RPMI7951 (cell line): Measurements from ENCODE around the gene FBXL7. TPM values are rescaled to one million over a fixed set of nuclear protein-coding genes. Genes with fewer than 3 reads are reported as not detected.

ENCODE experiments used
- DNase-seq: peaks from one replicate; pipeline ENCODE4 v3.0.0-alpha.2; 2012; ENCODE audit warnings: low read depth
- total RNA-seq: library from RNA; depleted of rRNA; stranded (reverse); fragments of >200 nt; shearing (Covaris generic); gene quantifications from 2 replicates; pipeline ENCODE4 v1.2.3, GENCODE V29; 2014

FBXL7 gene
- total RNA-seq, 1 experiment from 2014 or later: 6.4 TPM

DNA sequence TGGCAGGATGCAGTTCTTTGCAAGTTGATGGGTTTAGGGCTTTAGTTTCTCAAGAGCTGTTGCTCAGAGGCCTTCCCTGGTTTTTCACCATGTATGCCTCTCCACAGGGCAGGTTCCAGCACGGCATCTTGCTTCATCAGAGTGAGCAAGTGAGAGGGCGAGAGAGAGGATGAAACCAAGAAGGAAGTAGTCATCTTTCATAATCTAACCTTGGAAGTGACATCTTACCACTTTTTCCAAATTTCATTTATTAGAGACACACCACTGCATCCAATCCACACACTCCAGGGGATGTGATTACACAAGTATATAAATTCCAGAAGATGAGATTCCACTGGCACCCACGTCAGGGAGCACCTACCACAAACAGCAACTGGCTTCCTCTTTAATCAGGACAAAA, 385.2 kb downstream of the FBXL7 start:
- DNase-seq: no peak

DNA sequence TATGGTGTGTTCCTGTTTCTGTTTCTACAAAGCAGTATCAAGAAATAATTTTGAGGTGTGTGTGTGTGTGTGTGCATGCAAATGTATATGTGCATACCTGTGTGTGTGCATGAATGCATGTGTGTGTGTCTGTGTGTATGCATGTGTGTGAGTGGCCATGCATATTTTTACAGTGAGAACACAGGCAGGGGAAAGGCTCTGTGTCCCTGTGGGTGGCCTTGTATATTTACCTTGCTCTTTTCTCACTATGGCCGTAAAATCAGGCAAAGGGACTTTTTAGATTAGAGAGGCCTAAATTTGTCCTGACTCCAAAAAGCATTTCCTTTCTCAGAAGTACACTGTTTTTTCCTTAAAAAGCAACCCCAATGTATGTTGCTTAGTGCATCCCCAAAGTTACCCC, 386.2 kb downstream of the FBXL7 start:
- no peak for DNase-seq

DNA sequence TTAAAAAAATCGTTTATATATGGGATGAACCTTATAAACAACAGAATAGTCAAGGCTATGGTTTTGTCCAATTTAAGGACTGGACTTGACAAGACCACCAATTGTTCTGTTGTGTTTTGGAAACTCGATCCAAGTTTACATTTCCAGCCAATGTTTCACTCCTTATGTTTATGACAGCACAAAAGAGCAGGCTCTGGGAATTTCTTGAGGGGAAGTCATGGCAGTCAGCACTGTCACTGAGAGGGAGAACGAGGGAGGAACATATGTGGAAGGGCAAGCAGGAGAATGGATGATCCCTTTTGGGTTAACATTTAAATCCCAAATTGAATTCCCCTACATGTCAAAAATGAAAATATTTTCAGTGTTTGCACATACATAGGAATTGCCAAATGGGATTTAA, 387.1 kb downstream of the FBXL7 start:
- no peak for DNase-seq

DNA sequence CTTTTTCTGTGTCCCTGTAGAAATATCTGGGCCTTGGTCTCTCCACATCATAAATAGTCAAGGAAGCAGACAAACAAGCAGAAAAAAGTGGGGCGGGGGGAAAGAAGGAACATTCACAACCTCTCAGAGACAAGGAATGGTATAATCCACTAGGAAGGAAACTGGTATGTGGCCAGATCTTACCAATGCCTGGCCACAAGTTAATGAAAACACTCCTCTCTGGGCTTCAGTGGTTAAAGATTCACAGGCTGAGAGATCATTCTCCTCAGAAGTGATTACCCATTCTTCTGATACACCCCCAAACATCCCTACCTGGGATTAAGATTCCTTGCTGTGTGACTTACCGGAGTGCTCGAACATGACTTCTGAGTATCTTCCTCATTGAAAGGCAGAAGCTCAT, 389.0 kb downstream of the FBXL7 start:
- no peak for DNase-seq

DNA sequence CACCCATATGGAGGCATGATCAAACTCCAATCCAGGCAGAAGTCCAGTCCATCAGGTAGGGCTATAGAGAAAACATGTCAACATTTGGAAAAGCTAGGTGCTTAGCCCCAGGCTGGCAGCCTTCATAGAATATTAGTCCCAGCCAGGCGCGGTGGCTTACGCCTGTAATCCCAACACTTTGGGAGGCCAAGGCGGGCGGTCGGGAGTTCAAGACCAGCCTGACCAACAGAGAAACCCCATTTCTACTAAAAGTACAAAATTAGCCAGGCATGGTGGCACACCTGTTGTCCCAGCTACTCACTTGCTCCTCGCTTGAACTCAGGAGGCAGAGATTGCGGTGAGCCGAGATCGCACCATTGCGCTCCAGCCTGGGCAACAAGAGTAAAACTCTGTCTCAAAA, 393.9 kb downstream of the FBXL7 start:
- no peak for DNase-seq

DNA sequence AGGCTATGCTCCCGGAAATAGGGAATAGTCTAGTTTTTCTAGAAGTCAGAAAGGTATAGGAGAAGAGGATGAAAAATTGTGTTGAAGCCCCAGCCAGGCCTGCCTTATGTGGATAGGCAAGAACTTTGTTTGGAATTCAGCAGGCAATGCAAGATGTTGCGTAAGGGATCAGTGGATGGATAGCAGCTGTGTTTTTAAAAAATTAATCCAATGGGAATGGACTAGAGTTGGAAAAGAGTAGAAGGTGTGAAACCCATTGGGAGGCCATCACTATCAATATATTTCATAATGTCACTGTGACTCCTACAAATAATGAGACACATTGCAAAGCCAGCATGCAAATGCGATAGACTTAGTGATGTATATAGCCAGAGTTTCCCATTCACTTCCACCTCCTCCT, 397.7 kb downstream of the FBXL7 start:
- no peak for DNase-seq

DNA sequence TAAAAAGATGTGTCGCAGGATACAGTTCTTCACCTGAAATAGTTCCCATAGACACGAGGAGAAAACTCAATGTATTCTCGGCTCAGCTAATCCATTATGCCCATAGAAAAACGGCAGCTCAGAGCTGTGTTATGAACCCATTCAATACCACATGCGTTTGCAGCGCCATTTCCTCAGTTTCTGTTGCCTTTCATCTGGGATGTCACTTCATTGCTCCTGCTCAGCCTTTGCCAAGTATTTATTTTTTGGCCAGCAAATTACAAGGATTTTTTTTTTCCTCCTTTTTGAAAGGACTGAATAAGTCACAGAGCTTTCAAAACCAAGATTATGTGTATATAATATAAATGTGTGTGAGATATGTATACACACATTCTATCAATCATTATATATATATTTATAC, 398.7 kb downstream of the FBXL7 start:
- no peak for DNase-seq

DNA sequence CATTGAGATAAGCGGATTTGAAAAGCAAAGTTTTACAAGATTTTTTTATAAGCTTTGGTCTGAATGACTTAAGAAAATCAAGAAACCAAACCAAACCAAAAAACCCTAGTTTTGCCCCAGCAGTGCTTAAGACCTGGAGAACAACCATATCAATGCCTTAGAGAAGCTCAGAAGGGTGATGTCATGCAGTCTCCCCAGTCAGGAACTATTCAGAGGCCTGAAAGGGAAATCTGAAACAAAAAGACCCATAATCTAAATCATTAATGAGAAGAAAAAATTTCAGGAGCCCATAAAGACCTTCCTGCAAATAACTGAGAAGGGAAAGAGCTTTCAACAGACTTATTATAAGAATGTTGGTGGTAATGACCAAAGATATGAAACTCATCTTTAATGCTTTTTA, 399.5 kb downstream of the FBXL7 start:
- DNase-seq: no peak

DNA sequence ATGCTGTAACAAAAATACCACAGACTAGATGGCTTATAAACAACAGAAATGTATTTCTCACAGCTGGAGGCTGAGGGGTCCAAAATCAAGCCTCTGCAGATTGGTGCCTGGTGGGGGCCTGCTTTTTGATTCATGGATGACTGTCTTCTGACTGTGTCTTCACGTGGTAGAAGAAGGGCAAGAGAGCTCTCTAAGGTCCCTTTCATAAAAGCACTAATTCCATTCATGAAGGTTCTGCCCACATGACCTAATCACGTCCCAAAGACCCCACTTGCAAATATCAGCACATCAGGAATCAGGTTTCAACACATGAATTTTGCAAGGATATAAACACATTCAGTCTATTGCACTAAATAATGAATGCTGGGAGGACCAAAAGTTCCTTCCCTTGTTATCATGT, 401.2 kb downstream of the FBXL7 start:
- DNase-seq: no peak

DNA sequence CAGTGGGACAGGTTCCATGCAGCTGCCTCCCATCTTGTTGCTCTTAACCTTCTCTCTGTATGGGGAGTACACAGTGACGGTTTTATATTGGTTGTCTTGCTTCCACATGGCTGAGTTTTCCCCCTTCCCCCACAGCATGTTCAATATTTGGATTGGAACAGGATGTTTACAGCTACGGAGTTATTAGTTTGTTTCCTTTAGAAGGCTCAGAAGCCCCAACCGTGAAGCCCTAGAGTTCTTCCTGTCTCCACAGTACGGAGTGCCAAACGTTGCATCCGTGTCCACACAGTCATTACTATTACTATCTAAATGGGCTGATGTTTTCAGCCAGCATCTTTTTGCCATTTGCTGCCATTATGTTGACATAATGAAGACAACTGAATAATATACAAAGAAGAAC, 402.1 kb downstream of the FBXL7 start:
- no peak for DNase-seq

DNA sequence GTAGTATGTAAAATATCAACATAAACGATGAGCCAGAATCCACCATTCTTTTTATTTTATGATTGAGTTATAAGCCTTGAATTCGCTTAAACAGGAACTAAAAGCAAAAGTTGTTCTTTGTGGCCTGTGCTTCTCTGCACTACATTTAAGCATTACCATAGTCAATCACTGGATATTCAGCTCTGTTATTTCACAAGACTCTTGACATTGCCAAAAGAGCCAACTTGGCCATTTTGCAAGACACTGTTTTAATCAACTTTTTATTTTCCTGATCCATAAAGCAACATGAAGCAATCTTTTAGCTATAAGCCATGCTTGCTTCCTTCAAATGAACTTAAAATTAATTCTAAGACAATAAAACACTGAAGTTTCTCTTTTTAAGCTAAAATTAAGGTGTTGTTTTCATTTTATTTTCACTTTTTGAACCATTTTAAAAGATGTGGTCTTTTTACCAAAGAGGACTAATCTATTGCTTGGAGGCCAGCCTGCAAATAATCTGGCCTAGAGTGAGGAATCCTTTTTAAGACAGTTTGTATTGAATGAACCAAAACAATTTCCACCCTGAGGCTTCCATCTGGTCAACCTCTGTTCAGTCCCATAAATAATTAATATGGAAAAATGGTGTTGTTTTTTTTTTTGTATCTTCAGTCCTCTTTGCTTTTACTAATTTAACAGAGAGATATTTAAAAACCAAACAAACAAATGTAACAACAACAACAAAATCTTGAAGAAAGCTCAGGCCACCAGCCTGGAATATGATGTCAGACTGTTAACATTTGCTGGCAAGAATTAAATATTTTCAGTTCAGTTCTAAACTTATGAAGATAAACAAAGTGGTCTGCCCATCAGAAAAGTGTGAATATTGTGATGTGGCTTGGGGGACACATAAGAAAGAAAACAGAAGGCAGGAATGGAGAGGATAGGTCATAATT, 405.2 kb downstream of the FBXL7 start:
- DNase-seq: no peak

DNA sequence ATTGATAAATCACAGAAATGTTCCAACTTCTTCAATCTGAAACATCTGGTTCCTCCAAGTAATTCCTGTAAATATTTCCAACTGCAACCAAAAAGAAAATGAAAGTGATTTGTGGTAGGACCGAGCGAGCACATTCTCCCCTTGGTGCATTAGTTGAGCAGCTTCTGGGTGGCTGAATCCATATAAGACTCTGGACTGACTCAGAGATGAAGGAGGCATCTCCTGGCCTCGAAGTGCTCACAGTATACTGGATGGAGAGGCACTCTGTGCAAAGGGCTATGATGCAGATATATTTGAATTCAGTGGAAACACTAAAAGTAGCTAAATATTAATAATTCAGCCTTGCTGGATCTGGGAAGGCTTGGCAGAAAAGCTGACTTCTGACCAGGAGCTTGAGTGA, 414.7 kb downstream of the FBXL7 start:
- no peak for DNase-seq

DNA sequence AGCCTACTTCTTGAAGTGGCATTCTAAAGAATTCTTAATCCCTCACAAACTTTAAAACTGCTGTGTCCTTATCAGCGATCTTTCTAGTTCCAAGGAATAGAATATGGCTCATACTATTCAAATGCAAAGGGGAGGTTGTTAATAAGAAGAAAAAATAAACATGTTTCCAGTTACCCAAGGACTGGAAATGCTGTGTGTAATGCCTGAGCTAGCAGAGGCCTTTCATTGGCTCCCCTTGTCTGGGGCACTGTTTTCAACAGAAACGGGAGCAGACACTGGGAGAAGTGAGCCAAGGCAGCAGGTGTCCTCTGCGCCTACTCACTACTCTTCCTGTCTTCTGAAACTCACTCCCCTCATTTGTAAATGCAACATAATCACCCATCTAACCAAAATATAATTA, 426.6 kb downstream of the FBXL7 start:
- DNase-seq: no peak

DNA sequence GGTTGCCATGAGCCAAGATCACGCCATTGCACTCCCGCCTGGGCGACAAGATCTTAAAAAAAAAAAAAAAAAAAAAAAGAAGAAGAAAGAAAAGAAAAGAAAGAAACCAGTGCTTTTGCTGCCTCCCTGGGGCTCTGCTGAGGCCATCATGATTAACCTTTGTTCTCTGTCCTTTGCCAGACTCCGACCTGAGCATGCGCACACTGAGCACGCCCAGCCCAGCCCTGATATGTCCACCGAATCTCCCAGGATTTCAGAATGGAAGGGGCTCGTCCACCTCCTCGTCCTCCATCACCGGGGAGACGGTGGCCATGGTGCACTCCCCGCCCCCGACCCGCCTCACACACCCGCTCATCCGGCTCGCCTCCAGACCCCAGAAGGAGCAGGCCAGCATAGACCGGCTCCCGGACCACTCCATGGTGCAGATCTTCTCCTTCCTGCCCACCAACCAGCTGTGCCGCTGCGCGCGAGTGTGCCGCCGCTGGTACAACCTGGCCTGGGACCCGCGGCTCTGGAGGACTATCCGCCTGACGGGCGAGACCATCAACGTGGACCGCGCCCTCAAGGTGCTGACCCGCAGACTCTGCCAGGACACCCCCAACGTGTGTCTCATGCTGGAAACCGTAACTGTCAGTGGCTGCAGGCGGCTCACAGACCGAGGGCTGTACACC, 427.9 kb downstream of the FBXL7 start:
- no peak for DNase-seq

DNA sequence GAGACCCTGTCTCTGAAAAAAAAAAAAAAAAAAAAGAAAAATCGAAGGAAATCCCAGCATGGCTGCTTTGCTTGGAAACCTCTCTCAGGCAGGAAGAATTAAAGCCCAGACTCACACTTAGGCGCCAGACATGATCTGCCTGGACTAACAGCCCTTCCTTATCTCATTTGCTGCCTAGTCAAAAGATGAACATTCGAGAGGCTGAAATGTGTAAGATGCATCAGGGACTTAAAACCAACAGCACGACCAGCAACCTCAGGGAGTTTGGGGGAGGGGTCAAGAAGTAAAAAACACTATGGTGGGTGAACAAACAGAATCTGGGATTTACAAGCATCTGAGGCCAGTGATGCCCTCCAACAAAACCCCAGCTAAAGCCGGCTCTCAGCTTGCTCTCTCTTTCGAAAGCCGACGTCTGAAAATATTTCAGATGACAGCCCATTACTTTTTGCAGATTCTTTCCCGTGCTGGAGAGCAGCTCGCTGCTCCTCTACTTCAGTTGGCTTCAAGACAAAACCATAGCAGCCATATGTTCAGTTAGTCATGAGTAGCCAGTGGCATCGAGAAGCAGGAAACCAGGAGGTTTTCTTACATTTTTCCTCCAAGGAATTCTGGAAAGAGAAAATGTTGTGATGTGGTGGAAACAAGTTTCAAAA, 429.8 kb downstream of the FBXL7 start:
- peak; percentile 52 for DNase-seq

DNA sequence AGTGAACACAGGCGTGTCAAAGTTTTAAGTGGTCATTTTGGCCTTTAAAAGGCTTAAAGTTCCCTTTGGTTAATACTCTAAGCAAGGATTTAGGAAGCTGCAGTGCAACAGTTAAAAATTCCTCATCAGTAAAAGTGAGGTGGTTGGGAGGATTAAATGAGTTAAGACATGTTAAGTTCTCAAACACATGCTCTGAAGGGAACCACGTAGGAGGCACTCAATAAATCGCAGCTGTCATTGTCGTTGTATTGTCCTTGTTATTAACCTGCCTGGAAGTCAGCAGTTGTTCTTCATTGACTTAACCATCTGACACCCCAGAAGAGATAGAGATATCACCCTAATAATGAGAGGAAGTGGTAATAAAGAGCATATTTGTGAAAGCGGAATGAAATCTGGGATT, 432.1 kb downstream of the FBXL7 start:
- no peak for DNase-seq

DNA sequence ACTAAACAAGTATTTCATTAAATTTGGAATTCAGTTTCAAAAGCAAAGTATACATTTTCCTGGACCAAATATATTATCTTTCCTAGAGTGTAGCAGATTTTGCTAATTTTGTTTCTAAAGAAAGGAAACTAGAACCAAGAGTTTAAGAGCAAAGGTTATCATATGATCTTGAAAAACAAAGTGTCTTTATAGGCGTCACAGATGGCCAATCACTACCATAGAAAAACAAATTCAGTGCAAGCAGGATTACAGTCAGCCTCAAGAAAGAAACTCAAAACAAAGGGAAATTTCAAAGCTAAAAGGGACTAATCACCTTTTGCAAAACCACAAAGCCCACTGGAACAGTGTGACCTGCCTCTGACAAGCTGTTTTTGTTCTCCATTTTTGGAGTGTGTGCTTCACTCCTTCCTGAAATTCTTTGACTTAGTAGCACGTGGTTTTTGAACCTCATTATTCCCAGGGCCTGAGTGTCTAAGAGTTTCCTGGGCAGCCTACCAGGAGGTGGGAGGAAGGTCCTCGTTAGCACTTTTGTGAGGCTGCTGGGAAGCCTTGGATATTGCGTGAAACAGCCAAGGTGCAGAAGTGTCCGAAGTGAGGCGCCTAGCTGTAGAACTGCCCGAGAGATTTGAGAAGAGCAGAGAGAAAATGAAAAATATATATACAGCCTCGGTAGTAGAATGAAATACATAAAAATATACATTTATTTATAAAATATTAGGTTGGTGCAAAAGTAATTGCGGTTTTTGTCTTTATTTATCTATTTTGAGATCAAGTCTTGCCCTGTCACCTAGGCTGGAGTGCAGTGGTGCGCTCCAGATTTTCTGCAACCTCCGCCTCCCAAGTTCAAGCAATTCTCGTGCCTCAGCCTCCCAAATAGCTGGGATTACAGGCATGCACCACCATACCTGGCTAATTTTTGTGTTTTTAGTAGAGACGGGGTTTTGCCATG, 433.6 kb downstream of the FBXL7 start:
- peak; percentile 1 for DNase-seq

DNA sequence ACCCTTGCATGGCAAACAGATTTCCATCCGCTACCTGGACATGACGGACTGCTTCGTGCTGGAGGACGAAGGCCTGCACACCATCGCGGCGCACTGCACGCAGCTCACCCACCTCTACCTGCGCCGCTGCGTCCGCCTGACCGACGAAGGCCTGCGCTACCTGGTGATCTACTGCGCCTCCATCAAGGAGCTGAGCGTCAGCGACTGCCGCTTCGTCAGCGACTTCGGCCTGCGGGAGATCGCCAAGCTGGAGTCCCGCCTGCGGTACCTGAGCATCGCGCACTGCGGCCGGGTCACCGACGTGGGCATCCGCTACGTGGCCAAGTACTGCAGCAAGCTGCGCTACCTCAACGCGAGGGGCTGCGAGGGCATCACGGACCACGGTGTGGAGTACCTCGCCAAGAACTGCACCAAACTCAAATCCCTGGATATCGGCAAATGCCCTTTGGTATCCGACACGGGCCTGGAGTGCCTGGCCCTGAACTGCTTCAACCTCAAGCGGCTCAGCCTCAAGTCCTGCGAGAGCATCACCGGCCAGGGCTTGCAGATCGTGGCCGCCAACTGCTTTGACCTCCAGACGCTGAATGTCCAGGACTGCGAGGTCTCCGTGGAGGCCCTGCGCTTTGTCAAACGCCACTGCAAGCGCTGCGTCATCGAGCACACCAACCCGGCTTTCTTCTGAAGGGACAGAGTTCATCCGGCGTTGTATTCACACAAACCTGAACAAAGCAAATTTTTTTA, 436.7 kb downstream of the FBXL7 start:
- no peak for DNase-seq

DNA sequence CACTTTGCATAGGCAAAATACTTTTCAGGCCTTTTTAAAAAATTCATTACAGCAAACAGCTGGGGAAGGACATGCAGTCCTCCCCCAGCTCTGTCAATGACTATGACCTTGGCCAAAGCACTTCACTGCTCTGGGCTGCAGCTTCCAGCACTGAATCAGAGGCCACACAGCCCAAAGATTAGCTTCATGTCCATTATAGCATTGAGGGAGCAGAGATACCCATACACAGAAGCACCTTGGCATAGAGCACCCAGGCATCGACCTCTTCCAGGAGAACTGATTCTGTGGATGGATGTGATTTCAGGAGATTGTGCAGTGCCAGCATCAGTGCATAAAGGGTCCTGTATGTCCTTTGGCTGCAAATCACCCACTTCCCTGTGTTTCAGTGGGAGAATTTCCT, 437.7 kb downstream of the FBXL7 start:
- DNase-seq: no peak

DNA sequence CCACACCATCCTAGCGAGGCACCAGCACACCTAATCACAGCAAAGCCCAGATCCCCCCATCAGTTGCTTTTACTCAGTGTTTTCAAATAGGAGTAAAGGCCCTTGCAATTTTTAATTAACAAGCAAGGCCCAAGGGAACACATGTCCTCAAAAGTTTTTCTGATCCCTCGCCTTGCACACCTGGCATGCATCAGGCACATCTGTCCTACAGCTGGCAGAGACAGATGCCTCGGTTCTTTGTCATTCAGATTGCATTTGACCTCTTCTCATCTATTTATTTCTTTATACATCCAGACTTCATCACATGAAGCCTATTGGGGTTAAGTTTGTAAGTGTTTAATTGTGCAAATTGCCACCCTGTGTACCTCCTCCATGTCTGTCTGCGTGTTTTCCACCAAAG, 438.2 kb downstream of the FBXL7 start:
- peak; percentile 6 for DNase-seq

DNA sequence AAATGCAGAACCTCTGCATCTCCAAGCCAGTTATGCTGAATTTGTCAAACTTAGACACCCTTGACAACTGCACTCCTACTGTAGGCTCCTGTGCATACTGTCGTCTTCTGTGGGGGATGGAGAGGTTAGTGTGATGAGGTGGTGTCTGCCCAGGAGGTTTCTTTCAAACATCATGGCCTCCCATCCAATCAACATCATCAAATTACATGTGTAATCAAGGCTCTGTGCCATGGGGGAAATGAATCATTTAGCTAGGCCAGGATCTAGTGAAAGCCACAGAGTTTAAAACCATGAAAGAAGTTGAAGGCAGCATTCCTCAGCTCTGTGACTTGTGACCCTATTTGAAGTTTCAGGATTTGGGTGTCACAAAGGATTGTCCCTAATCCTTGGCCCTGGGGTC, 439.0 kb downstream of the FBXL7 start:
- DNase-seq: peak; percentile 82
